ENCODE data around the gene TMA7B. TPM values are rescaled to one million over a fixed set of nuclear protein-coding genes. Genes with fewer than 3 reads are reported as not detected.

The TMA7B gene
- polyA plus RNA-seq, 1 donor = 0.21 TPM

DNA sequence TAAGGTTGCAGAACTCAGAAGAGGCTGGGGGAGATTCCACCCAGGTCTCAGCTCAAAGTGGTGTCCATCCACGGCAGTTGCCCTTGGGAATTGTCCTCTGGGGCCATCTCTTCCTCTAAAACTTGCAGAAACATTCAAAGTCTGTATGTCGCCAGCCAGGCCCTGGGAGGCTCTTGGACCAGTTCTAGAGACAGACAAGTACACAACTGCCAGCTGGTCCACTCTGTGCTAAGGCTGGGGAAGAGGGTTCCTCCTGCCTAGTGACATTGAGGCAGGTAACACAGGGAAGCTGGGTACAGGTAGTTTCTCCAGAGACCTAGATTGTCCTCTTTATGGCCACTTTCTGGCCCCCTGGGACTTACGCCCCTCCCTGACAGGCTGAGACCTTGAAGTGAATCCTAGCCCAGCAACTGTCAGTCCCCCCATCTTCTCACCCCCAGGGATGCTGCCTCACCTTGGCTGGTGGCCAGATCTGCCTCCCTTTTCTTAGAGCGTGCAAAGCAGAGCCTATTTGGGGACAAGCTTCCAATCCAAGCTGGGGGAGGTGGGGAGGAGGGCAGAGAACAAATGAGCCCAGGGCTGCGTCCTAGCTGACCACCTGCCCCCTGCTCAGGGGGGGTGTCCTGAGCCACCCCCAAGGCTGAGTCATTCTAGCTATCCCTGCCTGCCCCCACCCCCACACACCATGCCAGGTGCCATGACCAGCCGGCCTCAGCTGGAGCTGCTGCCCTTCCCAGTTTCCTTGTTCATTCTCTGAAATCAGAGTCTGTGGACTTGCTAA lies 42.9 kb downstream of the TMA7B start:
- Histone ChIP-seq H3K4me3 (ENCODE audit: low read length) (no peak overlapping the region), H3K9me3 (ENCODE audit: control insufficient read depth, low read depth, low read length) (peaks cover 5% of the 10 kb centered on the region), H3K27me3 (ENCODE audit: control insufficient read depth, insufficient read depth, low read length) (no peaks in the 10 kb centered on the region), H3K36me3 (ENCODE audit: control insufficient read depth, insufficient read depth, low read length) (peaks cover 5% of the 10 kb centered on the region), H3K27ac (ENCODE audit: low read length) (no peak overlapping the region), H3K4me1 (ENCODE audit: control insufficient read depth, insufficient read depth, low read length) (peaks cover 42% of the 10 kb centered on the region)
- no peak for DNase-seq
- whole genome bisulfite sequencing (ENCODE audit: insufficient coverage, low lambda C conversion rate) = no CpG with 5 or more reads among the region's 6 CpGs

GRCh38 chr22:40004836-40005235 lies 44.6 kb downstream of the TMA7B start:
- no peak for DNase-seq
- H3K9me3 ChIP-seq (ENCODE audit: control insufficient read depth, low read depth, low read length) = peaks cover 5% of the 10 kb centered on the region
- H3K27me3 ChIP-seq (ENCODE audit: control insufficient read depth, insufficient read depth, low read length) = no peaks in the 10 kb centered on the region
- H3K36me3 ChIP-seq (ENCODE audit: control insufficient read depth, insufficient read depth, low read length) = peaks cover 5% of the 10 kb centered on the region
- peaks cover 36% of the 10 kb centered on the region for H3K4me1 ChIP-seq (ENCODE audit: control insufficient read depth, insufficient read depth, low read length)
- H3K27ac ChIP-seq (ENCODE audit: low read length) = no peak overlapping the region
- WGBS (ENCODE audit: insufficient coverage, low lambda C conversion rate) = 100% methylated on average over 2 of the region's 6 CpGs
- no peak overlapping the region for H3K4me3 ChIP-seq (ENCODE audit: low read length)

DNA sequence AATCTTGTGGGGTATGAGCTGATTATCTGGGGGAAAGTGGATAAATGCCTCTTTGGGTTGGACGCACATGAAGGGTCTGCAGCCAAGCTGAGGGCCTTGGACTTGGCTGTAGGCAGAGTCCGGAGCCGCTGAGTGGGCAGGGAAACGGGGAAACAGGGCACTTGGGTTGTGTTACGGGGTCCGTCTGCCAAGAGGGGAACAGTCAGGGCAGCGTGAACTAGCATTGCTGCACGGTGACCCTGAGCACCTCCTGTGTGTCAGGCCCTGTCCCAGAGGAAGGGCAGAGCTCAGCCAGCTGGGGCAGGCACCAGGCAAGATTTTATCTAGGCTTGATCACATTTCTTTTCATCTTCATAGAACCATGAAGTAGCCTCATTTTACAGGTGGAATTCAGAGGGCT lies 46.4 kb downstream of the TMA7B start:
- Histone ChIP-seq H3K4me1 (ENCODE audit: control insufficient read depth, insufficient read depth, low read length) (peaks cover 29% of the 10 kb centered on the region), H3K27me3 (ENCODE audit: control insufficient read depth, insufficient read depth, low read length) (no peaks in the 10 kb centered on the region), H3K4me3 (ENCODE audit: low read length) (no peak overlapping the region), H3K27ac (ENCODE audit: low read length) (no peak overlapping the region), H3K9me3 (ENCODE audit: control insufficient read depth, low read depth, low read length) (peaks cover 5% of the 10 kb centered on the region), H3K36me3 (ENCODE audit: control insufficient read depth, insufficient read depth, low read length) (peaks cover 11% of the 10 kb centered on the region)
- DNase-seq = no peak
- WGBS (ENCODE audit: insufficient coverage, low lambda C conversion rate) = no CpG with 5 or more reads among the region's 8 CpGs

DNA sequence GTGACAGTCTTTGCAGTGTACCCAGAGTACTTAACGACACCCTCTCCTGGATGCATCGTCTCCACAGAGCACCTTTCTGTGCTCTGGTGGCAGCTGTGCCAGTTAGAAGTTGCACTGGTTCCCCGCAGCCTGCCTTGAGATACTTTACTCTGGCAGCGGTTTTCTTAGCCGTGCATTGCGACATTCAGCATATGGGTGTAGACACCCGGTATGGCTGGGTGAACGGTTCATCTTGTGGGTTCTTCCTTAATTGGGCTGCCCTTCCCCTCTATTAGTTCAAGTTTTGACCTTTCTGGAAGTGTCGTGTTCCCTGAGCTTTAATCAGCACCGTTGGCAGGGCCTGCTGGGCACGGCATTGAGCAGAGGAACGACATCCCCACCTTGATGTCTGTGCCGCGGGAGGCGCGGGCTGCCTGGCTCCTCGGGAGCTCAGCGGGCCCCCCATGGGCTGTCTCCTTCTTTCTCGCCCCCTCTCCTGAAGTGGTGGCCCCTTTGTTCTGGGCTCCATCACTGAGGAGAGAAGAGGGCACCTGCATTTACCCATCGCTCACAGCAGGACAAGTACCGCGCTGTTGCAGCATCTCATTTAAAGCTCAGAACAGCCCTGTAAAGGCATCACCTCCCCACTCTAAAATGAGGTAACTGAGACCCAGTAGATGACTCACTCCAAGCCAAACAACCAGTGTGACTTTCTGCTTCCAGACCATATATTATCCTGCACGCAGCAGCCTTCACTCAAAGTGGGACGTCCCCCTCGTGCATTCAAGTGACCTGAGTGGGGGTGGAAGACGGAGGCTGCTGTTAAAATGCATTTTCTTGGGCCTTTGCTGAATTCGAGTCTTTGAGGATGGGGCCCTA lies 47.9 kb downstream of the TMA7B start:
- no peak for DNase-seq
- 100% methylated on average over 3 of the region's 27 CpGs for WGBS (ENCODE audit: insufficient coverage, low lambda C conversion rate)
- peaks cover 5% of the 10 kb centered on the region for H3K9me3 ChIP-seq (ENCODE audit: control insufficient read depth, low read depth, low read length)
- H3K4me1 ChIP-seq (ENCODE audit: control insufficient read depth, insufficient read depth, low read length) = peaks cover 23% of the 10 kb centered on the region
- peaks cover 11% of the 10 kb centered on the region for H3K36me3 ChIP-seq (ENCODE audit: control insufficient read depth, insufficient read depth, low read length)
- H3K4me3 ChIP-seq (ENCODE audit: low read length) = no peak overlapping the region
- no peaks in the 10 kb centered on the region for H3K27me3 ChIP-seq (ENCODE audit: control insufficient read depth, insufficient read depth, low read length)
- H3K27ac ChIP-seq (ENCODE audit: low read length) = no peak overlapping the region

DNA sequence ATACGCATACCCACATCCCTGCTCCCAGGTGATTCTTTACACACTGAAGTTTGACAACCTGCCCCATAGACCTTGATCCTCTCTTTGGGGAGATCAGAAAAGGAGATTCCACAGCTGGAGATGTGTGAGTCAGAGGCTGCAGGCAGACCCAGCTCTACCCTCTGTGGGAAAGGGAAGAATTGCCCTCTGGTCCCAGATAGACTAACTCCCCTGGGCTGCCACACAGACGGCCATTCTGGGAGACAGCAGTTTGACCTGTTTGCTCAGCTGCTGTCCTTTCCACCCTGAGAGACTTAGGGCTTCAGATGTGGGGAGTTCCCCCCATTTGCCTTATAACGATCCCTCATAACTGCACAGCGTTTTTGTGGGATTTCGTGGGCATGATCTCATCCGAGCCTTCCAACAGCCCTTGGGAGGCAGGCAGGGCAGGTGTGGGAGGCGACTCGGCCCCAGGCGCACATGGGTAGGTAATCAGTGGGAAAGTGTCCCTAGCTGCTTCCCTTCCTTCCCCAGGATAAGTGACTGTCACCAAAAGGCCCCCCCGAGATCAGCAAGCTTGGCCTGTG lies 48.6 kb downstream of the TMA7B start:
- no peak overlapping the region for H3K4me3 ChIP-seq (ENCODE audit: low read length)
- WGBS (ENCODE audit: insufficient coverage, low lambda C conversion rate) = no CpG with 5 or more reads among the region's 10 CpGs
- peaks cover 5% of the 10 kb centered on the region for H3K9me3 ChIP-seq (ENCODE audit: control insufficient read depth, low read depth, low read length)
- H3K4me1 ChIP-seq (ENCODE audit: control insufficient read depth, insufficient read depth, low read length) = peaks cover 23% of the 10 kb centered on the region
- no peak overlapping the region for H3K27ac ChIP-seq (ENCODE audit: low read length)
- H3K36me3 ChIP-seq (ENCODE audit: control insufficient read depth, insufficient read depth, low read length) = peaks cover 11% of the 10 kb centered on the region
- DNase-seq = no peak
- H3K27me3 ChIP-seq (ENCODE audit: control insufficient read depth, insufficient read depth, low read length) = no peaks in the 10 kb centered on the region

DNA sequence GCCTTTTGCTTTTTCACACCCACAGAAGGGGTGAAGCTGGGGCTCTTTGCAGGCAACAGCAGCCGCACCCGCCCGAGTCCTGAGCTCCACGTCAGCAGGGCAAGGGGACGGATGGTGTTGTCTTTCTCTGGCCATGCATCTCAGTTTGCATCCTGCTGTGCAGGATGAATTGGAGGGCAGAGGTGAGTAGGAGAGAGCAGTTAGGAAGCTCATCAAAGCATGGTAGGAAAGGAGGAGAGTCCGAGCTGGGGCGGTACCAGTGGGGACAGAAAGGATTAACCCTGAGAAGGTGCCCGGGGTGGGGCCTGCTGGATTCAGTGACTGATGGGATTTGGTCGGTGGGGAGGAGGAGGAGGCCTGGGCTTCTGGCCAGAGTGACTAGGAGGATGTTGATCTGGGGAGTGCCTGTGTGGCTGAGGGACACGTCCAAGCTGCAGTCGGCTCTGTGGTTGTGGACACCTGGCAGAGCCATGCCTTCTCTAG lies 49.1 kb downstream of the TMA7B start:
- H3K27me3 ChIP-seq (ENCODE audit: control insufficient read depth, insufficient read depth, low read length) = no peaks in the 10 kb centered on the region
- no CpG with 5 or more reads among the region's 11 CpGs for WGBS (ENCODE audit: insufficient coverage, low lambda C conversion rate)

DNA sequence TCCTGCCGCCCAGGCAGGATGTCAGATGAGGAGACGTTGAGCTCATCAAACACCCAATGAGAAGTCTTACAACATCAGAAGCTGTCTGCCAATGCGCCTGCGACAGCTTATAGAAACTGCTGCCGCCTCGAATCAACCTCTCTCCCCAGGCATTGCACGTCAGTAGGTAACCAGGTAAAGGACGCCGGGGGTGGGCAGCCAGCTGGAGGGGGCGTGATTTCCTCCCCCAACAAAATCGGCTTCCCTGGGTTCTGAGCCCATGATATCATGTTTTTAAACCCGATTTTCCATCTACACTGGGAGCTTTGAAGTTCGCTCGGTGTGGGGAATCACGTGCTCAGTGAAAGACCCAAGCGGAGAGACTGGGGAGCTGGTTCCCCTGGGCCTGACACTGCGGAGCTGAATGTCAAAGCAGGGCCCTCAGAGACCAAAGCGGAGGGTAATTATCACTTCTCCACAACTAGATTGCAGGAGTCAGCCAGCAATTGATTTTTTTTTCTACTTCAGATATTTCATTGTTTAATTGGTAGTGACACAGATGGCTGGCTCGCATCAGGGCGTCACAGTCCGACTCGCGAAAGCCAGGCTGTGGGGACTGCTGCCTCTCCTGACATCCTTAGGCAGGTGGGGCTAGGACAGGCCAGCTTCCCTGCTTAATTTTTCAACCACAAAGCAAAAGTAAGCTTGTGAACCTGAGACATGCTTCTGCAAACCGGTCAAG lies 49.9 kb downstream of the TMA7B start:
- Histone ChIP-seq H3K4me3 (ENCODE audit: low read length) (no peak overlapping the region), H3K27me3 (ENCODE audit: control insufficient read depth, insufficient read depth, low read length) (no peaks in the 10 kb centered on the region), H3K27ac (ENCODE audit: low read length) (no peak overlapping the region), H3K36me3 (ENCODE audit: control insufficient read depth, insufficient read depth, low read length) (peaks cover 6% of the 10 kb centered on the region), H3K4me1 (ENCODE audit: control insufficient read depth, insufficient read depth, low read length) (peaks cover 33% of the 10 kb centered on the region), H3K9me3 (ENCODE audit: control insufficient read depth, low read depth, low read length) (peaks cover 5% of the 10 kb centered on the region)
- WGBS (ENCODE audit: insufficient coverage, low lambda C conversion rate) = no CpG with 5 or more reads among the region's 24 CpGs
- DNase-seq = no peak

More for the DNA sequence above, 49.1 kb downstream of the TMA7B start:
- Histone ChIP-seq H3K4me3 (ENCODE audit: low read length) (no peak overlapping the region), H3K36me3 (ENCODE audit: control insufficient read depth, insufficient read depth, low read length) (peaks cover 11% of the 10 kb centered on the region), H3K27ac (ENCODE audit: low read length) (no peak overlapping the region), H3K4me1 (ENCODE audit: control insufficient read depth, insufficient read depth, low read length) (peaks cover 26% of the 10 kb centered on the region), H3K9me3 (ENCODE audit: control insufficient read depth, low read depth, low read length) (peaks cover 5% of the 10 kb centered on the region)
- no peak for DNase-seq

- DNase-seq = no peak
- H3K4me3 ChIP-seq (ENCODE audit: low read length) = no peak overlapping the region
These were observed 50.5 kb downstream of the TMA7B start for GRCh38 chr22:40010746-40011145.

More at GRCh38 chr22:40010746-40011145, 50.5 kb downstream of the TMA7B start:
- peaks cover 6% of the 10 kb centered on the region for H3K36me3 ChIP-seq (ENCODE audit: control insufficient read depth, insufficient read depth, low read length)
- H3K27ac ChIP-seq (ENCODE audit: low read length) = no peak overlapping the region
- no CpG with 5 or more reads among the region's 6 CpGs for WGBS (ENCODE audit: insufficient coverage, low lambda C conversion rate)
- peaks cover 5% of the 10 kb centered on the region for H3K9me3 ChIP-seq (ENCODE audit: control insufficient read depth, low read depth, low read length)
- H3K27me3 ChIP-seq (ENCODE audit: control insufficient read depth, insufficient read depth, low read length) = no peaks in the 10 kb centered on the region
- peaks cover 39% of the 10 kb centered on the region for H3K4me1 ChIP-seq (ENCODE audit: control insufficient read depth, insufficient read depth, low read length)

All from large intestine (tissue), 3 donors.